H1 (cell line): ENCODE data around the gene RABIF.

ENCODE experiments used
- BACH1 ChIP-seq: IDR thresholded peaks from 2 replicates; pipeline ENCODE4 v1.6.1; 2012; ENCODE audit warnings: low read length, improper control_type of control experiment
- CEBPB ChIP-seq: IDR thresholded peaks from 2 replicates; pipeline ENCODE4 v1.6.1; 2012; ENCODE audit warnings: low read depth, low read length
- CHD1 ChIP-seq: IDR thresholded peaks from 2 replicates; pipeline ENCODE4 v1.6.1; 2012; ENCODE audit warnings: low read depth, low read length, improper control_type of control experiment
- CTCF ChIP-seq, 3 experiments: IDR thresholded peaks; 1 replicate in 2 of 3; 2 replicates in 1 of 3; pipeline versions ENCODE4 v1.5.1 to v1.6.1; 2011; ENCODE audit warnings: low read length in 3 of 3, mild to moderate bottlenecking in 3 of 3, inconsistent platforms in 2 of 3, low read depth in 1 of 3, moderate library complexity in 1 of 3; ENCODE audit not compliant: insufficient read depth in 1 of 3; ENCODE audit errors: control extremely low read depth in 1 of 3
- EGR1 ChIP-seq: IDR thresholded peaks from 2 replicates; pipeline ENCODE4 v1.6.1; 2011; ENCODE audit warnings: low read depth, low read length, borderline replicate concordance
- EZH2 ChIP-seq: fragments of 200-600 bp; sonication (generic); IDR thresholded peaks from 2 replicates; pipeline ENCODE4 v1.7.1; 2012; ENCODE audit warnings: low read depth, mild to moderate bottlenecking, moderate library complexity, low read length, inconsistent platforms; ENCODE audit not compliant: severe bottlenecking
- HDAC2 ChIP-seq, 2 experiments: fragments of 300-600 bp in 1 of 2; sonication (generic) in 1 of 2; IDR thresholded peaks; 2 replicates each; pipeline ENCODE4 v1.6.1; 2011 to 2012; ENCODE audit warnings: low read depth in 2 of 2, low read length in 2 of 2, mild to moderate bottlenecking in 2 of 2, moderate library complexity in 2 of 2, borderline replicate concordance in 1 of 2, inconsistent platforms in 1 of 2
- HDAC6 ChIP-seq: IDR thresholded peaks from one replicate; pipeline ENCODE4 v1.7.1; 2012; ENCODE audit warnings: low read depth, mild to moderate bottlenecking, inconsistent platforms, low read length, moderate library complexity
- NANOG ChIP-seq: IDR thresholded peaks from 2 replicates; pipeline ENCODE4 v1.6.1; 2011; ENCODE audit warnings: low read length, low read depth, mild to moderate bottlenecking, inconsistent platforms; ENCODE audit not compliant: insufficient read depth, poor library complexity, severe bottlenecking
- POLR2A ChIP-seq, 2 experiments: IDR thresholded peaks; 1 replicate in 1 of 2; 2 replicates in 1 of 2; pipeline ENCODE4 v1.6.1; 2011; ENCODE audit warnings: low read depth in 2 of 2, low read length in 2 of 2, mild to moderate bottlenecking in 2 of 2; ENCODE audit errors: control extremely low read depth in 1 of 2
- POU5F1 ChIP-seq: IDR thresholded peaks from 2 replicates; pipeline ENCODE4 v1.6.1; 2011; ENCODE audit warnings: low read depth, mild to moderate bottlenecking, low read length, moderate library complexity
- YY1 ChIP-seq: IDR thresholded peaks from 2 replicates; pipeline ENCODE4 v1.6.1; 2011; ENCODE audit warnings: low read depth, mild to moderate bottlenecking, low read length

- no peak for TF ChIP-seq YY1
- no peak for TF ChIP-seq EZH2
- TF ChIP-seq EGR1 = no peak
- no peak for TF ChIP-seq CTCF (IDR thresholded peaks at IDR 0.05; ENCODE audit: control extremely low read depth in 1 of 3, insufficient read depth in 1 of 3, low read depth in 1 of 3, low read length in 3 of 3)
- TF ChIP-seq BACH1 = no peak
- TF ChIP-seq HDAC2 (IDR thresholded peaks at IDR 0.05; ENCODE audit: borderline replicate concordance in 1 of 2, low read depth in 2 of 2, low read length in 2 of 2) = no peak
- no peak for TF ChIP-seq POLR2A (IDR thresholded peaks at IDR 0.05; ENCODE audit: control extremely low read depth in 1 of 2, low read depth in 2 of 2, low read length in 2 of 2)
- no peak for TF ChIP-seq CEBPB
- no peak for TF ChIP-seq NANOG
- TF ChIP-seq CHD1 = no peak
- no peak for TF ChIP-seq HDAC6
- no peak for TF ChIP-seq POU5F1
Measured at GRCh38 chr1:202837746-202838262, 51.1 kb downstream of the RABIF start.
